ENCODE results near the gene ACSS1. TPM values are rescaled to one million over a fixed set of nuclear protein-coding genes. Genes with fewer than 3 reads are reported as not detected.

The ACSS1 gene
- total RNA-seq, 1 experiment from 2014 or later, result 12.8 TPM

DNA sequence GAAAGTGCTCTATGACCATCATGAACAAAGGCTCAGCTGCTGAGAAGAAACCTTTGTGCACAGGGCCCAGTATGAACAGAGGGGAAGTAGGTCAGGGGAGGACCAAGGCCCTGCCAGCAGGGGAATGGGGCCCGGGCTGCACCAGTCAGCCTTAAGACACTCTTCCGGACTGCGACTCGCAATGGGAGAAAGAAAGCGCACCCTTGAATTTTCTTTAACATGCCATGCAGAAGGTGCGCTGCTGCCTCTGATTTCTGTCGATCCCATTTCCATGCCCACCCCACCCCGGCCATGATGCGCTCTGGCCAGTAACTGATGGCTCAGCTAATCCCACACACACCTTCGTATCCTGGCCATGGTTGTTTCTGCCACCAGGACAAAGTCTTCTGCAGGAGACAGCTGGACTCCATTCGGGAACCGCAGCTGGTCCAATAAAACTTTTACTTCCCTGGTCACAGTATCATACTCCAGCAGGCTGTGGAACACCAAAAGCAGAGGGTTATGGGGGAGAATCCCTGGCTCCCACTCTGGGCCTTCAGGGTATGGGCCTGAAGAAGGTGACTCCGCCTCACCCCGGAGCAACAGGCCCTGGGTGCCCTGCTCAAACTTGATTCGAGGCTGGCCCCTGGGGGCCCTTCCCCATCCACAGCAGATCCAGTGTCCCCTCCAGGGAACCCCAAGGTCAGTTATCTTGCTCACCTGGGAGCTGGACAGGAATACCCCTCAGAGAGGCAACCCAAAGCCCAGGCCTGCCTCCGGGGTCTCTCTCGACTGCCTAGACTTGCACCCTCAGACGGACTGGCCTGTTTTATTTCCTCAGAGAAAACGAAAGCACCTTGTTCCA lies 88.5 kb downstream of the ACSS1 start:
- Histone ChIP-seq H3K4me2 (no peak overlapping the region), H3K36me3 (ENCODE audit: low read depth) (peaks cover 25% of the 10 kb centered on the region), H3K27me3 (ENCODE audit: insufficient read depth, low read depth) (no peaks in the 10 kb centered on the region), H2AFZ (no peak overlapping the region), H3K4me3 (no peak overlapping the region), H3F3A (ENCODE audit: insufficient read depth, low read depth) (no peaks in the 10 kb centered on the region), H3K9me3 (ENCODE audit: insufficient read depth, low read depth) (no peaks in the 10 kb centered on the region), H3K9me2 (ENCODE audit: insufficient read depth) (no peaks in the 10 kb centered on the region), H3K4me1 (replicated peaks; ENCODE audit: insufficient read depth) (no peaks in the 10 kb centered on the region), H3K79me2 (ENCODE audit: low read depth) (no peaks in the 10 kb centered on the region), H4K20me1 (ENCODE audit: insufficient read depth) (no peaks in the 10 kb centered on the region), H3K27ac (no peak overlapping the region)
- no TSS peak for BruUV-seq (replicated peaks)
- ChIA-PET CTCF (no interaction called here), POLR2A (ENCODE audit: unreplicated experiment) (no interaction called here)
- no peak for DNase-seq
- TF ChIP-seq, protein P1, sequence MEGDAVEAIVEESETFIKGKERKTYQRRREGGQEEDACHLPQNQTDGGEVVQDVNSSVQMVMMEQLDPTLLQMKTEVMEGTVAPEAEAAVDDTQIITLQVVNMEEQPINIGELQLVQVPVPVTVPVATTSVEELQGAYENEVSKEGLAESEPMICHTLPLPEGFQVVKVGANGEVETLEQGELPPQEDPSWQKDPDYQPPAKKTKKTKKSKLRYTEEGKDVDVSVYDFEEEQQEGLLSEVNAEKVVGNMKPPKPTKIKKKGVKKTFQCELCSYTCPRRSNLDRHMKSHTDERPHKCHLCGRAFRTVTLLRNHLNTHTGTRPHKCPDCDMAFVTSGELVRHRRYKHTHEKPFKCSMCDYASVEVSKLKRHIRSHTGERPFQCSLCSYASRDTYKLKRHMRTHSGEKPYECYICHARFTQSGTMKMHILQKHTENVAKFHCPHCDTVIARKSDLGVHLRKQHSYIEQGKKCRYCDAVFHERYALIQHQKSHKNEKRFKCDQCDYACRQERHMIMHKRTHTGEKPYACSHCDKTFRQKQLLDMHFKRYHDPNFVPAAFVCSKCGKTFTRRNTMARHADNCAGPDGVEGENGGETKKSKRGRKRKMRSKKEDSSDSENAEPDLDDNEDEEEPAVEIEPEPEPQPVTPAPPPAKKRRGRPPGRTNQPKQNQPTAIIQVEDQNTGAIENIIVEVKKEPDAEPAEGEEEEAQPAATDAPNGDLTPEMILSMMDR (conservative IDR thresholded peaks at IDR 0.05), result no peak
- TF ChIP-seq EZH2 (IDR thresholded peaks at IDR 0.05; ENCODE audit: low read depth), result no peak
- intact Hi-C loops (cut with micrococcal nuclease; ENCODE audit: unreplicated experiment), result no loop called here

DNA sequence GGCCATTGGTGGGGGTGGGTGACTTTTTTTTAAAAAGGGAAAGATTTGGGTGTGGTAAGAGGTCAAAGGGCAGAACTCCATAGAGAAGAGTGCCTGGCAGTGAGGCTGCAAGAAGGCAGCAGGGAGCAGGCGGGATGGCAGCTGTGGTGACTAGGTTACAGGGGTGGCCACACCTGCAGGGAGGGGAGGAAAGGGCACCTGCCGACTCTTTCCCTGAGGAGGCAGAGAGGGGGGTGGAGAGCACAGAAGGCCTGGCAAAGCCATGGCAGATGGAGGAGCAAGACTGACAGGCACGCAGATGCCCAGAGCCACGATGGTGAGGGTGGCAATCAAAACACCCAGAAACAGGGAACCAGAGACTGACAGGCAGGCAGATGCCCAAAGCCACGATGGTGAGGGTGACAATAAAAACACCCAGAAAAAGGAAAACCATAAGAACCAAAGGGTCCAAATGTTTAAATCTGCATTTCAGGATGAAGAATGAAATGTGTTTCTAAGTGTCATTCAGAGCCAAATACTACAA lies 89.6 kb downstream of the ACSS1 start:
- H3K4me2 ChIP-seq, result no peak overlapping the region
- H3K27ac ChIP-seq, result no peak overlapping the region
- TF ChIP-seq, protein P1 (conservative IDR thresholded peaks at IDR 0.05), result no peak
- TF ChIP-seq EZH2 (IDR thresholded peaks at IDR 0.05; ENCODE audit: low read depth), result no peak
- no peaks in the 10 kb centered on the region for H3K4me1 ChIP-seq (replicated peaks; ENCODE audit: insufficient read depth)
- no peaks in the 10 kb centered on the region for H3K27me3 ChIP-seq (ENCODE audit: insufficient read depth, low read depth)
- no TSS peak for BruUV-seq (replicated peaks)
- no peaks in the 10 kb centered on the region for H3K79me2 ChIP-seq (ENCODE audit: low read depth)
- ChIA-PET CTCF (no interaction called here), POLR2A (ENCODE audit: unreplicated experiment) (interaction anchor here (0.7 kb wide), 1 partner anchor 452 kb away, joined by 17 read pairs; no protein-coding TSS in a partner anchor)
- H2AFZ ChIP-seq, result no peak overlapping the region
- DNase-seq, result no peak
- H3K36me3 ChIP-seq (ENCODE audit: low read depth), result peaks cover 23% of the 10 kb centered on the region
- H3F3A ChIP-seq (ENCODE audit: insufficient read depth, low read depth), result no peaks in the 10 kb centered on the region
- H3K4me3 ChIP-seq, result no peak overlapping the region
- no peaks in the 10 kb centered on the region for H3K9me2 ChIP-seq (ENCODE audit: insufficient read depth)
- intact Hi-C loops (cut with micrococcal nuclease; ENCODE audit: unreplicated experiment), result no loop called here
- H4K20me1 ChIP-seq (ENCODE audit: insufficient read depth), result no peaks in the 10 kb centered on the region
- H3K9me3 ChIP-seq (ENCODE audit: insufficient read depth, low read depth), result no peaks in the 10 kb centered on the region

DNA sequence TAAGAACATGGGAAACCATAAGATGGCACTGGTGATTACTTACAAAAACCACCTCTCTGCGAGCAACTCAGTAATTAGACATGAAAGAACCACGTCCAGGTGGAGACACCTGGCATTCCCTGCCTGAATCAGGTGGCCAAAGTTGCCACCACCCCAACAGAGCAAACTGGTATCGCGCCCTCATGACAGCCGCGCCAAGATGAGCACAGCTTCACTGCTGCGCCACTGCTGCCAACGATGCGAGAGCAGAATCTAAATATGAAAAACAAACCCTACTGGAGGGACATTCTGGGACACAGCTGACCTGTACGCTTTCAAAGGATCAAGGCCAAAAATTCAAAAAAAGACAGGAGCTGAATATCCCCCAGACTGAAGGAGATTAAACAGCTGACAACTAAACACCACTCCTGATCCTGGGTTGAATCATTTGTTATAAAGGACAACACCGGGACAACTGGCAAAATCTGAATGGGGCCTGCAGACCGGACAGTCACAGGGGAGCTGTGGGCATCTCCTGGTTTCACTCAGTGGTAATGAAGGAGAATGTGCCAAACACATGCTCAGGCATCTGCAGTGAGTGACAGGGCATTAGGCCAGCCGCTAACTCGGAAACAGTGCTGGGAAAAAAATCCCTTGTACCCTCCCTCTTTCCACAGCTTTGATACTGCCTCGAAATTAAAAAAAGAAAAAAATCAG lies 91.5 kb downstream of the ACSS1 start:
- ChIA-PET CTCF (no interaction called here), POLR2A (ENCODE audit: unreplicated experiment) (no interaction called here)
- H3K4me2 ChIP-seq, result no peak overlapping the region
- intact Hi-C loops (cut with micrococcal nuclease; ENCODE audit: unreplicated experiment), result no loop called here
- no TSS peak for BruUV-seq (replicated peaks)
- H3K9me3 ChIP-seq (ENCODE audit: insufficient read depth, low read depth), result no peaks in the 10 kb centered on the region
- no peaks in the 10 kb centered on the region for H3K79me2 ChIP-seq (ENCODE audit: low read depth)
- TF ChIP-seq, protein P1 (conservative IDR thresholded peaks at IDR 0.05), result no peak
- no peak for TF ChIP-seq EZH2 (IDR thresholded peaks at IDR 0.05; ENCODE audit: low read depth)
- H3F3A ChIP-seq (ENCODE audit: insufficient read depth, low read depth), result no peaks in the 10 kb centered on the region
- H3K9me2 ChIP-seq (ENCODE audit: insufficient read depth), result no peaks in the 10 kb centered on the region
- H3K4me3 ChIP-seq, result no peak overlapping the region
- H3K36me3 ChIP-seq (ENCODE audit: low read depth), result peaks cover 13% of the 10 kb centered on the region; the same call in 1 of the 2 replicates
- no peak overlapping the region for H2AFZ ChIP-seq
- H4K20me1 ChIP-seq (ENCODE audit: insufficient read depth), result no peaks in the 10 kb centered on the region
- H3K27me3 ChIP-seq (ENCODE audit: insufficient read depth, low read depth), result no peaks in the 10 kb centered on the region
- no peaks in the 10 kb centered on the region for H3K4me1 ChIP-seq (replicated peaks; ENCODE audit: insufficient read depth)
- H3K27ac ChIP-seq, result no peak overlapping the region
- no peak for DNase-seq
